HEK293T (cell line): ENCODE measurements around the gene USP3.

ENCODE experiments used
- CTCF ChIA-PET: fragments of 350-600 bp; formaldehyde crosslinking; extraction: SDS; loops from one replicate; lab custom pipeline; 2021; ENCODE audit warnings: antibody characterized with exemption, inconsistent platforms; lab: Yijun Ruan, JAX
- POLR2A ChIA-PET: fragments of 350-600 bp; formaldehyde crosslinking; extraction: SDS; loops from one replicate; lab custom pipeline; 2020; ENCODE audit warnings: antibody characterized with exemption, inconsistent platforms; lab: Yijun Ruan, JAX
- DNase-seq: peaks from one replicate; pipeline ENCODE4 v3.0.0; 2012; ENCODE audit warnings: mixed read lengths; ENCODE audit errors: extremely low spot score
- ARNT ChIP-seq: fragments of 450-650 bp; IDR thresholded peaks from 2 replicates; pipeline ENCODE4 v1.6.1; 2017; ENCODE audit warnings: mild to moderate bottlenecking
- BHLHE40 ChIP-seq: fragments of 450-650 bp; IDR thresholded peaks from 2 replicates; pipeline ENCODE4 v1.6.1; 2016; ENCODE audit warnings: mild to moderate bottlenecking, moderate library complexity, borderline replicate concordance
- CTBP1 ChIP-seq: fragments of 450-650 bp; IDR thresholded peaks from 2 replicates; pipeline ENCODE4 v1.6.1; 2016; ENCODE audit warnings: borderline replicate concordance
- ELF4 ChIP-seq: fragments of 450-650 bp; IDR thresholded peaks from 2 replicates; pipeline ENCODE4 v1.6.1; 2017; ENCODE audit warnings: antibody characterized with exemption
- FOXA1 ChIP-seq: fragments of 450-650 bp; IDR thresholded peaks from 2 replicates; pipeline ENCODE4 v1.6.1; 2016; ENCODE audit warnings: mild to moderate bottlenecking
- FOXK2 ChIP-seq: fragments of 450-650 bp; IDR thresholded peaks from 2 replicates; pipeline ENCODE4 v1.6.1; 2016; ENCODE audit warnings: mild to moderate bottlenecking
- FOXM1 ChIP-seq: fragments of 450-650 bp; IDR thresholded peaks from 2 replicates; pipeline ENCODE4 v1.6.1; 2017; ENCODE audit warnings: mild to moderate bottlenecking, borderline replicate concordance
- HDGF ChIP-seq: fragments of 450-650 bp; IDR thresholded peaks from 2 replicates; pipeline ENCODE4 v1.6.1; 2017; ENCODE audit warnings: antibody characterized with exemption, borderline replicate concordance
- L3MBTL2 ChIP-seq: fragments of 450-650 bp; conservative IDR thresholded peaks from 2 replicates; pipeline ENCODE4 v1.6.1; 2016; ENCODE audit warnings: mild to moderate bottlenecking
- LEF1 ChIP-seq: fragments of 450-650 bp; IDR thresholded peaks from 2 replicates; pipeline ENCODE4 v1.6.1; 2017; ENCODE audit warnings: mild to moderate bottlenecking, borderline replicate concordance
- NFRKB ChIP-seq: fragments of 450-650 bp; IDR thresholded peaks from 2 replicates; pipeline ENCODE4 v1.6.1; 2016; ENCODE audit warnings: mild to moderate bottlenecking, moderate library complexity
- PKNOX1 ChIP-seq: fragments of 450-650 bp; IDR thresholded peaks from 2 replicates; pipeline ENCODE4 v1.6.1; 2016
- SP1 ChIP-seq: fragments of 450-650 bp; IDR thresholded peaks from 2 replicates; pipeline ENCODE4 v1.6.1; 2017
- SUZ12 ChIP-seq: fragments of 450-650 bp; IDR thresholded peaks from 2 replicates; pipeline ENCODE4 v1.6.1; 2016; ENCODE audit warnings: mild to moderate bottlenecking
- TARDBP ChIP-seq: fragments of 450-650 bp; IDR thresholded peaks from 2 replicates; pipeline ENCODE4 v1.6.1; 2016
- ZNF384 ChIP-seq: fragments of 450-650 bp; IDR thresholded peaks from 2 replicates; pipeline ENCODE4 v1.6.1; 2016

USP3 gene

GRCh38 chr15:63489352-63489751, 15.0 kb upstream of the USP3 start:
- ChIA-PET CTCF (no interaction called here), POLR2A (no interaction called here)
- no peak for DNase-seq
- TF ChIP-seq BHLHE40, result no peak
- TF ChIP-seq LEF1, result no peak
- TF ChIP-seq L3MBTL2, result no peak
- no peak for TF ChIP-seq NFRKB
- no peak for TF ChIP-seq HDGF
- TF ChIP-seq SUZ12, result no peak
- no peak for TF ChIP-seq ARNT
- TF ChIP-seq ZNF384, result no peak
- TF ChIP-seq SP1, result no peak
- TF ChIP-seq PKNOX1, result no peak
- no peak for TF ChIP-seq TARDBP
- TF ChIP-seq CTBP1, result no peak
- TF ChIP-seq ELF4, result no peak
- no peak for TF ChIP-seq FOXK2
- no peak for TF ChIP-seq FOXM1

- CTCF ChIA-PET, result no interaction called here
- DNase-seq, result no peak
- POLR2A ChIA-PET, result no interaction called here
- TF ChIP-seq FOXM1, result no peak
- no peak for TF ChIP-seq FOXK2
- TF ChIP-seq L3MBTL2, result no peak
- TF ChIP-seq BHLHE40, result no peak
- TF ChIP-seq TARDBP, result no peak
- TF ChIP-seq PKNOX1, result no peak
- no peak for TF ChIP-seq SUZ12
- no peak for TF ChIP-seq ARNT
Observed at GRCh38 chr15:63490345-63491034, 13.9 kb upstream of the USP3 start.

GRCh38 chr15:63491116-63491827, 13.1 kb upstream of the USP3 start:
- ChIA-PET POLR2A (no interaction called here), CTCF (no interaction called here)
- no peak for DNase-seq
- TF ChIP-seq ELF4, result no peak
- no peak for TF ChIP-seq TARDBP
- TF ChIP-seq NFRKB, result no peak
- no peak for TF ChIP-seq FOXM1
- TF ChIP-seq SP1, result no peak
- no peak for TF ChIP-seq ZNF384
- no peak for TF ChIP-seq SUZ12
- TF ChIP-seq FOXA1, result no peak
- no peak for TF ChIP-seq FOXK2
- no peak for TF ChIP-seq ARNT
- TF ChIP-seq LEF1, result no peak
- no peak for TF ChIP-seq BHLHE40
- no peak for TF ChIP-seq L3MBTL2
- no peak for TF ChIP-seq CTBP1
- no peak for TF ChIP-seq HDGF
- no peak for TF ChIP-seq PKNOX1

- no peak for DNase-seq
- ChIA-PET POLR2A (interaction anchor here (1.2 kb wide), 1 partner anchor 12 kb away, joined by 5 read pairs; the partner anchor contains the start of gene USP3), CTCF (interaction anchor here (0.9 to 1.7 kb wide), 3 partner anchors 13 to 45 kb away, joined by 3 to 5 read pairs (median 4); no protein-coding TSS in a partner anchor)
- TF ChIP-seq FOXM1, result no peak
- no peak for TF ChIP-seq FOXA1
- TF ChIP-seq PKNOX1, result no peak
- TF ChIP-seq FOXK2, result no peak
- no peak for TF ChIP-seq CTBP1
- TF ChIP-seq ZNF384, result no peak
- TF ChIP-seq LEF1, result no peak
- no peak for TF ChIP-seq BHLHE40
- no peak for TF ChIP-seq HDGF
- TF ChIP-seq ARNT, result no peak
- no peak for TF ChIP-seq L3MBTL2
- TF ChIP-seq SUZ12, result no peak
- no peak for TF ChIP-seq TARDBP
- no peak for TF ChIP-seq NFRKB
- no peak for TF ChIP-seq SP1
- no peak for TF ChIP-seq ELF4
Observed at GRCh38 chr15:63491979-63492378, 12.4 kb upstream of the USP3 start.

GRCh38 chr15:63492541-63493077, 11.8 kb upstream of the USP3 start:
- CTCF ChIA-PET, result interaction anchor here (0.7 to 1.7 kb wide), 5 partner anchors 9 to 45 kb away, joined by 3 to 5 read pairs (median 3); no protein-coding TSS in a partner anchor
- TF ChIP-seq SP1, result no peak
- no peak for TF ChIP-seq L3MBTL2
- TF ChIP-seq FOXK2, result no peak
- no peak for TF ChIP-seq FOXM1
- TF ChIP-seq HDGF, result no peak
- no peak for TF ChIP-seq ARNT
- no peak for TF ChIP-seq SUZ12
- TF ChIP-seq ZNF384, result no peak
- POLR2A ChIA-PET, result interaction anchor here (1.2 kb wide), 1 partner anchor 11 kb away, joined by 5 read pairs; the partner anchor contains the start of gene USP3
- DNase-seq, result no peak
